Measurements from ENCODE around the gene ADI1.

- TF ChIP-seq CTCF (IDR thresholded peaks at IDR 0.05) (no peak), POLR2A (IDR thresholded peaks at IDR 0.05) (no peak)
Measured at GRCh38 chr2:3467654-3468053, 51.7 kb downstream of the ADI1 start.
